NCI-H128 (cell line): ENCODE results near the gene OR56B4.
"Not testable (repeated sequence)": the region's sequence is repeated elsewhere in the genome, so short reads cannot be mapped to it uniquely, and the experiment has no call there.

Experiments used
- DNase-seq: peaks from one replicate; lab custom pipeline; 2025; ENCODE audit not compliant: unreplicated experiment; lab: John Stamatoyannopoulos, UW

OR56B4 gene, protein sequence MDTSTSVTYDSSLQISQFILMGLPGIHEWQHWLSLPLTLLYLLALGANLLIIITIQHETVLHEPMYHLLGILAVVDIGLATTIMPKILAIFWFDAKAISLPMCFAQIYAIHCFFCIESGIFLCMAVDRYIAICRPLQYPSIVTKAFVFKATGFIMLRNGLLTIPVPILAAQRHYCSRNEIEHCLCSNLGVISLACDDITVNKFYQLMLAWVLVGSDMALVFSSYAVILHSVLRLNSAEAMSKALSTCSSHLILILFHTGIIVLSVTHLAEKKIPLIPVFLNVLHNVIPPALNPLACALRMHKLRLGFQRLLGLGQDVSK

GRCh38 chr11:6107384-6107783 is at the start of gene OR56B4:
TSS of gene OR56B4 (plus strand) at chr11:6107684. CDS start at chr11:6107779, 95 bp downstream.
- not testable (repeated sequence) for DNase-seq

GRCh38 chr11:6061475-6061874 is 46.0 kb upstream of the OR56B4 start:
- no peak for DNase-seq

- DNase-seq: no peak
Measured at GRCh38 chr11:6062691-6063358, 44.7 kb upstream of the OR56B4 start.

- DNase-seq: no peak
Measured at GRCh38 chr11:6067502-6067901, 40.0 kb upstream of the OR56B4 start.

DNA sequence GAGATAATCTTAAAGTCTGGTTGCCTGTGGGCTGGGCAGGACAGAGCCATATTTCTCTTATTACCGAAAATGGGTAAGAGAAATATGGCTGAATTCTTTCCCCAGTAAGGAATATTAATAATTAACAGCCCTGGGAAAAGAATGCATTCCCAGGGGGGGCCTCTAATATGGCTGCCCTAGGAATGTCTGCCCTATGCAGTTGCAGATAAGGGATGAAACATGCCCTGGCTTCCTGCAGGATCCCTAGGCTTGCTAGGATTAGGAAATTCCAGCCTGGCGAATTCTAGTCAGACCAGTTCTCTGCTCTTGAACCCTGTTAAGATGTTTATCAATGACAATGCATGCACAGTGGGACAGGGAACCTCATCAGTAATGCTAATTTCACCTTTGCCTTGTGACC is 31.0 kb upstream of the OR56B4 start:
- DNase-seq: not testable (repeated sequence)

DNA sequence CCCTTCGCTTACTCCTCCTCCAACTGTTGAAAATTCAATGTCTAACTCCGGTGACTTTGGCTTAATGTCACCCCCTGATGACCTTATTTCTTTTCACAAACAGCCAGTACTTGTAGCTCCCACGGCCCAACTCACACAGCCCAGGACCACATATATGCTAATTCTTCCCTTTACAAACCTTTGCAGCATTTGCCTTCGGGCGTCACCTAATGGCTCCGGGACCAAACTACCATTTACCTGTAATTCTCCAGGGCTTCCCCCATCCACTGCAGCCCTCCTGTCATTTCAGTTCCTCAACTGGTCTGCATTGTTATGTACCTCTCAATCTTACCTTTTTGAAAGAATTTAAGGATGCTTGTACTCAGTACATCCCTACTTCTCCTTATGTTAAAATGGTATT is 29.8 kb upstream of the OR56B4 start:
- no peak for DNase-seq

- no peak for DNase-seq
Measured at GRCh38 chr11:6079463-6079862, 28.0 kb upstream of the OR56B4 start.

- DNase-seq: no peak
Measured at GRCh38 chr11:6083129-6083528, 24.4 kb upstream of the OR56B4 start.

- DNase-seq: no peak
Measured at GRCh38 chr11:6084587-6084986, 22.9 kb upstream of the OR56B4 start.

DNA sequence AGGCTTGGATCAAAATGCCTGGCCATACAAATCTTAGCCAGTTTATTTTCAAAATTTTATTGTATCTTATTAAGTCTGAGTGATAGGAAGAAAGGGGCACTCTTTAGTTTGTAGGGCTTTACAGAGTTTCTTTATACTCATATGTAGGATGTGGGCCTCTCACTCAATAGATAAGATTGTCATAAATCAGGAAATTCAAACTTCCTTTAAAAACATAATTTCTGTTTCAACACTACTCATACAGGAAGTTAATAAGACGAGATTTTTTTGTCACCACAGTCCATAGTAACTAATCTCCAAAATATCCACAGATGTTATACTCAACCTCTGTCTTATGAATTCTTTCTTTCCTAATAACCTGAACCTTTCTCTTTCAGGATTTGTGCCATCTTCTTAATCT is 13.3 kb upstream of the OR56B4 start:
- DNase-seq: no peak

DNA sequence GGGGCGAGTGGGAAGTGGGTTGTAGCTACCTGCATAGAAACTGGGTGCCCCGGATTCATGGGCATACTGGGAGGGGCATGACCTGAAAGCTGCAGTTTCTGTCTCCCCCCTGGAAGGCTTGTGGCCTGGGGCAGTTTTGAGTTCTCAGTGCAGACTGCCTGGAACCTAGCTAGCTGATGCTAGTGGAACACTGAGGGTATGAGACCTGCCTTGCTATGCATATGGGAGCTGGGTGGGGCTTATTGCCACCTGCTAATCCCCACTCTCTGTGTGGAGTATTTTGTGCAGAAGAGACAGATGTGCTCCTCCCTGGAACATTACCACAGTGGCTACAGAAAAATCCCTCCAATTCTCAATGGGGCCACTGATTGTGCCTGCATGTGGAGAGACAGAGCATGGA is 11.7 kb upstream of the OR56B4 start:
- DNase-seq: no peak

- no peak for DNase-seq
Measured at GRCh38 chr11:6096417-6096816, 11.1 kb upstream of the OR56B4 start.

GRCh38 chr11:6099577-6099976 is 7.9 kb upstream of the OR56B4 start:
- no peak for DNase-seq

DNA sequence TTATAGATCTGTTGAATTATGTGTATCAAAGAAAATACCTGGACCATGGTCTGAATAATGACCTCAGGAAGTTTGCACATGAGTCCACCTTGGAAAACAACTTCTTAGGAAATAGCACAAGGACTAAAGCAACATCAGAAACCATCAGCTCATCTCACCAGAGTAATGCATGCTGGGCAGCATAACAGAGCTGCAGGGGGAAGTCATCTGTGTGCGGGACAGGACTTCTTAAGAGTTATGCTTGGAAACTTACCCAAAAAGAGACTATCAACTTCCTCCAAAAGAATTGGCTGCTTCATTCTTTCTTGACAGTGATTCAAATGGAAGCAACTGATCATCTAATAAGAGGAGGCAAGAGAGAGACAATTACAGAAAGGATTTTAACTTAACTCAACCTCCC is 2.5 kb downstream of the OR56B4 start:
- no peak for DNase-seq

GRCh38 chr11:6111673-6112072 is 4.2 kb downstream of the OR56B4 start:
- DNase-seq: no peak

DNA sequence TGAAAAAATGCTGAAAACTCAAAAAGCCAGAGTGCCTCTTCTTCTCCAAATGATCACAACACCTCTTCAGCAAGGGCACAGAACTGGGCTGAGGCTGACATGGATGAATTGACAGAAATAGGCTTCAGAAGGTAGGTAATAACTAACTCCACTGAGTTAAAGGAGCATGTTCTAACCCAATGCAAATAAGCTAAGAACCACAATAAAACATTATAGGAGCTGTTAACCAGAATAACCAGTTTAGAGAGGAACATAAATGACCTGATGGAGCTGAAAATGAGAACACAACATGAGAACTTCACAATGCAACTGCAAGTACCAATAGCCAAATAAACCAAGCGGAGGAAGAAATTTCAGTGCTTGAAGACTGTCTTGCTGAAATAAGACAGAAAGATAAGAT is 9.2 kb downstream of the OR56B4 start:
- DNase-seq: no peak

DNA sequence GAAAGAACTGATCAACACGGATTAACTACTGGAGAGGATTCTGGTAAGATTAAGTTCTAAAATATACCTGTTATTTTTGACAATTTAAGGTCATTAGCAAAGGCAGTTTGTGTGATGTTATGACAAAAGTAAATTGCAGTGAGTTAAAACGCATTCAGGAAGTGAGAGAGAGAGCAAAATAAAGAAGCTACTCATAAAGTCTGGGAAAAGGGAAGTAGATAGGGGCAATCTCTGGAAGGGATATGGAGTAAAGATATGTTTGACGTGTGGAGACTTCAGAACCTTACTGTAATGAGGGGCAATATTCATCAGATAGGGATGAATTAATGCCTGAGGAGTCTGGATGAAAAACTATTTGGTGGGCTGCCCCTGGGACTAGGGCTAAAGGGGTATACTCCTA is 16.8 kb downstream of the OR56B4 start:
- no peak for DNase-seq

DNA sequence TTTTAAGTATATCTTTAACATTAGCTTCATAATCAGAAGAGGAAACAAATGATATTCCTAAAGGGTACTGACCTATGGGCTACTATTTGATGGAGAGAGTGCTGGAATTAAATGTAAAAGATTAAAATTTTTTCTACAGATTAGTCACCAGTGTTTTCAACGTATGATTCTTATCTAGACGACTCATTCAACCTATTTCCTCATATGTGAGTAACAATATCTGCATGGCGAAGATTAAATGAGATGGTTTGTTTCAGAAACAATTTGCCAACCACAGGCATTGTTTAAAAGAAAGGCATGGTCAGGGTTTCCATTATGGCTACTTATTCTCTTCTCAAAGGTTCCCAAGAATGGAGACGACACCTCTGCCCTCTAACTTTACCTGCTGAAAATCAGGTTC is 20.4 kb downstream of the OR56B4 start:
- DNase-seq: no peak

DNA sequence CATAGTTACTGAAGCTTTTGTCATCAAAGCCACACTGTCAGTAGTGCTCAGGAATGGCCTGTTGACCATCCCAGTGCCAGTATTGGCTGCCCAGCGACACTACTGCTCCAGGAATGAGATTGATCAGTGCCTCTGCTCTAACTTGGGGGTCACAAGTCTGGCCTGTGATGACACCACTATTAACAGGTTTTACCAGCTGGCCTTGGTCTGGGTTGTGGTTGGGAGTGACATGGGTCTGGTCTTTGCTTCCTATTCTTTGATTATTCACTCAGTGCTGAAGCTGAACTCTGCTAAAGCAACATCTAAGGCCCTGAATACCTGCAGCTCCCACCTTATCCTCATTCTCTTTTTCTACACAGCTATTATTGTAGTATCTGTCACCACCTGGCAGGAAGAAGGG is 21.5 kb downstream of the OR56B4 start:
- no peak for DNase-seq

DNA sequence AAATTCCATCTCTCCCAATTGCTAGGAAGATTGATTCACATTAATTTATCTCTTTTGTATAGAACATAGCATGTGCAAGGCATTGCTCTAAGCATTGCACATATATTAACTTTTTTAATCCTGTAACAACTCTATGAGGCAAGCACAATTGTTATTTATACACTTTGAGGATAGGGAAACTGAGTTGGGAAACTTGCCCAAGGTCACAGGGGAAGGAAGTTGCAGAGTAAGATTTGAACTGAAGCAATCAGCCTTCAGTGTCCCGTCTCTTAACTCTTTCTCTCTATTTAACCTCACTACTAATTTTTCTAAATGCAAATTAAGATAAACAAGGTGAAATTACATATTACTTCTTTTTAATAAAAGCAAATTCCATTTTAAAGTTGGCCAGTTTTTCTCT is 22.2 kb downstream of the OR56B4 start:
- DNase-seq: no peak

- no peak for DNase-seq
Measured at GRCh38 chr11:6132431-6132830, 24.9 kb downstream of the OR56B4 start.

DNA sequence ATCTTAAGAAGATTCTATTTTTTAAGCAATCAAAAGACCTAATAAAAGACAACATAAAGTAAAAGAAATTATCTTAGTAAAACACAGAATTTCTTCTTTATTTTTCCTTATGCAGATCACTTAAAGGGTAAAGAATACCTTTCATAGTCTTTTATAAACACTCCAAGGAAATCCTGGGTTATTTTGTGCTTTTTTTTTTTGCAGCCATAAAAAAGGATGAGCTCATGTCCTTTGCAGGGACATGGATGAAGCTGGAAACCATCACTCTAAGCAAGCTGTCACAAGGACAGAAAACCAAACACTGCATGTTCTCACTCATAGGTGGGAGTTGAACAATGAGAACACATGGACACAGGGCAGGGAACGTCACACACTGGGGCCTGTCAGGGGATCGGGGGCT is 28.5 kb downstream of the OR56B4 start:
- DNase-seq: not testable (repeated sequence)

DNA sequence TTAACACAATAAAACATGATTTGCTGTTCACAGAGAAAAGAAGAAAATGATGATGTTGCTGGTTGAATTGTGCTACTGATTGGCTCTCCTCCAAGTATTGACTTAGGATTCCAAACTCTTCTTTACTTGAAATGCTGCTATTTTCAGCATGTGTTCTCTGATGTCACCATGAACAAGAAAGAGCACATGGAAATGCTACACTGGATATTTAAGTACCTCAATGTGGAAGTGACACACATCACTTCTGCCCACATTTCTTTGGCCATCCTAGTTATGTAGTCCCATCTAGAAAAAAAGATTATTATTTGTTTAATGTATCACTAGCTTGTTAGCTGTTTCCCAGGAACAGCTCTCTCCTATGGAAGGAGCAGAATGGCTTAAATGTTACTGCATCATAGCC is 35.5 kb downstream of the OR56B4 start:
- no peak for DNase-seq
